Immature natural killer cell (primary cell): ENCODE data around the gene ZNF821. TPM values are rescaled to one million over a fixed set of nuclear protein-coding genes. Genes with fewer than 3 reads are reported as not detected.
A peak's percentile ranks its signal among the peaks of the same experiment; 100 is the strongest.
"Not testable (repeated sequence)": the region's sequence is repeated elsewhere in the genome, so short reads cannot be mapped to it uniquely, and the experiment has no call there.

Experiments
- DNase-seq, 3 donors: peaks; one replicate each; pipeline ENCODE4 v3.0.0; 2022; ENCODE audit warnings: mixed read lengths in 1 of 3
- H3K27ac Mint-ChIP-seq, 6 donors: one replicate each; pipeline ENCODE4 v1.8.0; 2020; ENCODE audit warnings: mixed read lengths in 6 of 6, mild to moderate bottlenecking in 5 of 6, inconsistent platforms in 4 of 6, moderate library complexity in 3 of 6
- H3K27me3 Mint-ChIP-seq, 3 donors: one replicate each; pipeline ENCODE4 v1.8.0; 2020 to 2021; ENCODE audit warnings: low read depth in 3 of 3, mild to moderate bottlenecking in 3 of 3, mixed read lengths in 3 of 3, moderate library complexity in 3 of 3, inconsistent platforms in 1 of 3
- H3K36me3 Mint-ChIP-seq, 3 donors: one replicate each; pipeline ENCODE4 v1.8.0; 2020; ENCODE audit warnings: mixed read lengths in 3 of 3, inconsistent platforms in 2 of 3, mild to moderate bottlenecking in 2 of 3
- H3K4me1 Mint-ChIP-seq, 2 donors: one replicate each; pipeline ENCODE4 v1.8.0; 2020; ENCODE audit warnings: inconsistent platforms in 2 of 2, mild to moderate bottlenecking in 2 of 2, mixed read lengths in 2 of 2, moderate library complexity in 1 of 2
- H3K4me3 Mint-ChIP-seq, 5 donors: one replicate each; pipeline ENCODE4 v1.8.0; 2020; ENCODE audit warnings: mild to moderate bottlenecking in 5 of 5, mixed read lengths in 5 of 5, inconsistent platforms in 3 of 5, moderate library complexity in 3 of 5
- H3K9me3 Mint-ChIP-seq, 6 donors: one replicate each; pipeline ENCODE4 v1.8.0; 2020; ENCODE audit warnings: mild to moderate bottlenecking in 6 of 6, mixed read lengths in 6 of 6, inconsistent platforms in 4 of 6, moderate library complexity in 3 of 6
- polyA plus RNA-seq, 3 donors: library from polyadenylated mRNA; unstranded; fragments of 300-500 nt; fragmentation: Illumina TruSeq; gene quantifications; one replicate each; pipeline ENCODE4 v1.2.3, GENCODE V29; 2021

Gene ZNF821
- polyA plus RNA-seq, 3 donors from 2014 or later = 9.3 to 12.6 (median 12.2) TPM

- no peak overlapping the region for H3K27ac Mint-ChIP-seq
- no peak overlapping the region for H3K4me3 Mint-ChIP-seq
- H3K27me3 Mint-ChIP-seq = peaks cover 0 to 2% (median 0%) of the 10 kb centered on the region in 3 donors
- DNase-seq = no peak
- peaks cover 10 to 26% (median 18%) of the 10 kb centered on the region in 3 donors for H3K36me3 Mint-ChIP-seq
- H3K4me1 Mint-ChIP-seq = peaks cover 0 to 2% of the 10 kb centered on the region in 2 donors
- H3K9me3 Mint-ChIP-seq = no peaks in the 10 kb centered on the region
These were observed 14.9 kb downstream of the ZNF821 start for GRCh38 chr16:71869089-71869488.

GRCh38 chr16:71867939-71868338 lies 16.0 kb downstream of the ZNF821 start:
- peaks cover 0 to 2% of the 10 kb centered on the region in 2 donors for H3K4me1 Mint-ChIP-seq
- DNase-seq = no peak
- H3K9me3 Mint-ChIP-seq = no peaks in the 10 kb centered on the region
- H3K27me3 Mint-ChIP-seq = peaks cover 0 to 2% (median 0%) of the 10 kb centered on the region in 3 donors
- H3K36me3 Mint-ChIP-seq = peaks cover 10 to 26% (median 18%) of the 10 kb centered on the region in 3 donors
- no peak overlapping the region for H3K4me3 Mint-ChIP-seq
- no peak overlapping the region for H3K27ac Mint-ChIP-seq

DNA sequence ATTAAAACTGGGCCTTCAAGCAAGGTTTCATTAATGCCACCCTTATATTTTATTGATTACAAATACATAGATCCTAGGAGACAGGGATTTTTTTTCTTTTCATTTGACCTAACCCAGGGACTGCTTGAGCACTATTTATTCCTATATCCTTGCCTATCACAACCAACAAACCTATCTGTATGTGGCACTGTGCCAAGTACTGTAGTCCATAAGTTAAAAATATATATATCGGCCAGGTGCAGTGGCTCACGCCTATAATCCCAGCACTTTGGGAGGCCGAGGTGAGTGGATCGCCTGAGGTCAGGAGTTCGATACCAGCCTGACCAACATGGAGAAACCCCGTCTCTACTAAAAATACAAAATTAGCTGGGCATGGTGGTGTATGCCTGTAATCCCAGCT lies 16.8 kb downstream of the ZNF821 start:
- not testable (repeated sequence) for H3K4me1 Mint-ChIP-seq, H3K27me3 Mint-ChIP-seq, H3K9me3 Mint-ChIP-seq, H3K27ac Mint-ChIP-seq, DNase-seq, H3K4me3 Mint-ChIP-seq
- peaks cover 10 to 26% (median 18%) of the 10 kb centered on the region in 3 donors for H3K36me3 Mint-ChIP-seq

GRCh38 chr16:71865173-71865863 lies 18.7 kb downstream of the ZNF821 start:
- H3K4me1 Mint-ChIP-seq = peaks cover 0 to 2% of the 10 kb centered on the region in 2 donors
- H3K9me3 Mint-ChIP-seq = no peaks in the 10 kb centered on the region
- no peak for DNase-seq
- peaks cover 5 to 22% (median 18%) of the 10 kb centered on the region in 3 donors for H3K36me3 Mint-ChIP-seq
- H3K27ac Mint-ChIP-seq = peak overlapping the region in 2 of 6 donors; percentile 0 to 25
- no peak overlapping the region for H3K4me3 Mint-ChIP-seq
- H3K27me3 Mint-ChIP-seq = no peaks in the 10 kb centered on the region

DNA sequence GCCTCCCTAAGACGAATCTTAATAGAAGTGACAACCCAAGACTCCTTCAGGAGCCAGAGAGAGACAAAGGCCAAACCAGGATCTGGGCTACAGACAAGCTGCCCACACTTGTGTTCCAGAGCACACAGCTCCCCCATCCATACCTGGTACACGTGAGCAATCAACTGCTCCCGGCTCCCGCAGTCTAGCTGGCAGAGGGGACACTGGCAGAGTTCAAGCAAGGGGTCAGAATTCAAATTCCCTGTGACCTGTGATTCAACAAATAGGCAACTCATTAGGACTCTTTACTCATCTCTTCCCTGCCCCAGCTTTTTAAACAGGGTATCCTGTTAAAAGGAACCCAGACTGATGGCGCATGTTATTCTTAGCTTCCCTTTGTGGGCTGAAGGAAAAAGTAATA lies 20.0 kb downstream of the ZNF821 start:
- peaks cover 2 to 5% of the 10 kb centered on the region in 2 donors for H3K4me1 Mint-ChIP-seq

DNA sequence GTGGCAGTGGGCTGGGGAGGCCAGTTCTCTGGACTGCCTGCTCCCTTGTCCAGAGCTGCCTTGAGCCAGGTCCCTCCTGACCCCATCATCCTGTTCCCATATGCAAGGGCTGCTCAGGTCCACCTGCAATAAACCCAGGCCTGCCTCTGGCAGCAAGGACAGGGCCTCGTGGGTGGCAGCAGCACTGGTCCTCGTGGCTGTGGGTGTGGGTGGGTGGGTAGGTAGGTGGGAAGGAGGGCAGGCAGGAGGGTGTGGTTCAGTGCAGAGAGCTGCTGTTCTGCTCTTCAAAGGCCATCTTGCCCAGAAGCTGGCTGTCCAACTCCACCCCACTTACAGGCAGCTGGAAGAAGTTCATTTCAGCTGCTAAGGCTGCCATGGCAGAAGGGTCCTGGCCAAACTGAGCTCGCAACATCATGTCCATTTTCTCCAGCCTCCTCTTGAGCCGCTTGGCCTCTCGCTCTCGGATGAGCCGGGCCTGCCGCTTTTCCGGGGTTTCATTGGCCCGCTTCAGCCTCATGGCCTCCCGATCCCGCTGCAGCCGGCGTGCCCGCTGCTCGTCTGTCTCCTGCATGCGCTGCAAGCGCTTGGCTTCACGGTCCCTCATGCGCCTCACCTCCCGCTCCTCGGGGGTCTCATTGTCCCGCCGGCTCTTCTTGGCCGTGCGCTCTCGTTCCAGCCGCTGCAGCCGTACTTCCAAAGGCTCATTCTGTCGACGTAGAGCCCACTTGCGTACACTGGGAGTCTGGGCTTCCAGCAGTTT lies 24.0 kb downstream of the ZNF821 start:
- Mint-ChIP-seq H3K4me3 (no peak overlapping the region), H3K27me3 (peaks cover 0 to under 1% (median under 1%) of the 10 kb centered on the region in 3 donors), H3K27ac (peak overlapping the region in 2 of 6 donors; percentile 30 to 65), H3K9me3 (no peaks in the 10 kb centered on the region), H3K4me1 (peaks cover 24 to 35% of the 10 kb centered on the region in 2 donors), H3K36me3 (peaks cover 0 to 9% (median 3%) of the 10 kb centered on the region in 3 donors)
- no peak for DNase-seq

More for the DNA sequence above, 20.0 kb downstream of the ZNF821 start:
- Mint-ChIP-seq H3K9me3 (no peaks in the 10 kb centered on the region), H3K27me3 (no peaks in the 10 kb centered on the region), H3K4me3 (no peak overlapping the region), H3K36me3 (peaks cover 5 to 20% (median 17%) of the 10 kb centered on the region in 3 donors), H3K27ac (no peak overlapping the region)
- DNase-seq = no peak

DNA sequence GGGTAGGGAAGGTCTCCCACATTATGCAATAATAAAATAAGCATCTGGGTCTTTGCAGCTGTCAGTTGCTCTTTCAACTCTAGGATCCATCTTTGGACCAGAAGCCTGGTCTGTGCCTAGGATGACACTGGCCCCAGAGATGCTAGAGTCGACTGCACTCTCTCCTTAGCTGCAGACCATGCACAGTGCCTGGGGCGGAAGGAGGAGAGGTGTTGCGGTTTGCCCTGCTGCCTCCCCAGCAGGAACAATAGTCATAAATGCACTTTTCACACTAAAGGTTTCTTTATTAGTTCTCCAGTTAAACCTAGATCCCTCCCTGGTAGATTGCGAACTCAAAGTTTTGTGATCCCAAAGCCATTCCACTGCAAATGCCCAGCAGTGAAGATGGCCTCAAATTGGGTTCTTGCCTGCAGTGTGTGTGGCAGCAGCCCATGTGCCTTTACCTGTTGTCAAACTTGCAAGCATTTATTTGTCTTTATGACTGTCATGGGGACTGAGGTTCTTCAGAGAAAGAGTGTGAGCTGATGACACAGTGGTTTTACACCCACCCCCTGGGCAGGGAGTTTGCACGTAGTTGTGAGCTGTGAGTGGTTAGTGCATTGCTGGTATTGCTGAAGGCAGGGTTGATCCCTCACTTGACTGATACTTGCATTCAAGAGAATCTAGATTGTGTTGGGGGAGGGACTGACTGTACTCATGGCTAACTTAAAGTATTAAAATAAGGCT lies 27.9 kb downstream of the ZNF821 start:
- peaks cover 32 to 52% of the 10 kb centered on the region in 2 donors for H3K4me1 Mint-ChIP-seq
- peaks cover 0 to 7% (median 0%) of the 10 kb centered on the region in 3 donors for H3K36me3 Mint-ChIP-seq
- no peaks in the 10 kb centered on the region for H3K9me3 Mint-ChIP-seq
- H3K4me3 Mint-ChIP-seq = peak overlapping the region in 4 of 5 donors; percentile 21 to 77 (median 62)
- H3K27me3 Mint-ChIP-seq = peaks cover under 1 to 6% (median 2%) of the 10 kb centered on the region in 3 donors
- DNase-seq = peak; percentile 32 to 66 (median 45)
- H3K27ac Mint-ChIP-seq = peak overlapping the region; percentile 85 to 94 (median 93)

DNA sequence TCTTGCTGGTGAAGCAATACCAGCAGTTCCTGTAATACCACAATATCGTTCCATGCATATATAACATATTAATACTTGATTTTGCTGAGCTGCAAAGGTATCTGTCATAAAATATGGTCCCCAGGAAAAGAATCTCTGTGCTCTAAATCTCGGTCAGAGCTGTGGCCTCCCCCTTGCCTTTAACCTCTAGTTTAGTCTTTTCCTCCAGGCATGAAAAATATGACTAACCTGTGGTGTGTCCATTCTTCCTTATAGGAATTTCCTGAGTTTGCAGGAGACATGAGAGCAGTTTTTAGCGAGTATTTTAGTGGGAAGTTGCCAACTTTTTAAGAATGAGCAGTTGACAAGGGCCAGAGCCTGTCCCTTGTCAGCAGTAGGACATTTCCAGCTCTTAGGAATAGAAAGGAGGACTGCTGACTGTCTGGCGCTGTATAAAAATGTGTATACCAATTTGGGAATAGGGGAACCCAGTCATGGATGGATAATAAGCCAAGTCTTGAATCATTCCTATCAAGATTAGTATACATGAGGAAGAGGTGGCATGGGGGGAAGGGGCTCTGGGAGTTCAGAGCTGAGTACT lies 29.5 kb downstream of the ZNF821 start:
- H3K9me3 Mint-ChIP-seq = no peaks in the 10 kb centered on the region
- DNase-seq = no peak
- peak overlapping the region; percentile 6 to 94 (median 70) for H3K27ac Mint-ChIP-seq
- H3K36me3 Mint-ChIP-seq = peaks cover 0 to 15% (median 7%) of the 10 kb centered on the region in 3 donors
- H3K4me1 Mint-ChIP-seq = peaks cover 32 to 52% of the 10 kb centered on the region in 2 donors
- H3K27me3 Mint-ChIP-seq = peaks cover 2 to 6% (median 4%) of the 10 kb centered on the region in 3 donors
- no peak overlapping the region for H3K4me3 Mint-ChIP-seq

DNA sequence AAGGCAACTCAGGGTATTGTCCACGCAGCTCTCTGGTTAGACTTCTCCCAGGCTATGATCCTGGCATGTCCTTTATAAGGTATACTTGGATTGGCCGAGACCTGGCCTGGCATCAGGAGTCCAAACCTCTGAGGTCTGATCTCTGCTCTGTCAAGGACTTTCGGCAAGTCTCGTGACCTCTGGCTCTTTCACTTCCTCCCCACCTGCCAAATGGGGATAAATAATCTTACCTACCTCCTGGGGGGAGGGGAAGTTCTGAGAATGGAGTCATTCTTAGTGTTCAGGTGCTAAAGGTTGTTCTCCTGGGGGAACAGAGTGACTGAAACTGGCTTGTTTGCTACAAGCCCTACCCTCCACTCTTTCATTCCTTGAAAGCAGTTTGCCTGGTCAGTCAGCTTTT lies 30.6 kb downstream of the ZNF821 start:
- H3K27me3 Mint-ChIP-seq = peaks cover 2 to 9% (median 4%) of the 10 kb centered on the region in 3 donors
- H3K4me1 Mint-ChIP-seq = peaks cover 37 to 48% of the 10 kb centered on the region in 2 donors
- no peak for DNase-seq
- H3K36me3 Mint-ChIP-seq = peaks cover 4 to 14% (median 10%) of the 10 kb centered on the region in 3 donors
- no peak overlapping the region for H3K4me3 Mint-ChIP-seq
- H3K9me3 Mint-ChIP-seq = no peaks in the 10 kb centered on the region
- H3K27ac Mint-ChIP-seq = peak overlapping the region in 3 of 6 donors; percentile 11 to 53 (median 29)

GRCh38 chr16:71852561-71852960 lies 31.4 kb downstream of the ZNF821 start:
- peaks cover 8 to 19% (median 16%) of the 10 kb centered on the region in 3 donors for H3K36me3 Mint-ChIP-seq
- H3K27ac Mint-ChIP-seq = peak overlapping the region in 2 of 6 donors; percentile 40 to 71
- DNase-seq = no peak
- H3K27me3 Mint-ChIP-seq = peaks cover 2 to 11% (median 4%) of the 10 kb centered on the region in 3 donors
- no peaks in the 10 kb centered on the region for H3K9me3 Mint-ChIP-seq
- H3K4me1 Mint-ChIP-seq = peaks cover 45 to 55% of the 10 kb centered on the region in 2 donors
- no peak overlapping the region for H3K4me3 Mint-ChIP-seq

DNA sequence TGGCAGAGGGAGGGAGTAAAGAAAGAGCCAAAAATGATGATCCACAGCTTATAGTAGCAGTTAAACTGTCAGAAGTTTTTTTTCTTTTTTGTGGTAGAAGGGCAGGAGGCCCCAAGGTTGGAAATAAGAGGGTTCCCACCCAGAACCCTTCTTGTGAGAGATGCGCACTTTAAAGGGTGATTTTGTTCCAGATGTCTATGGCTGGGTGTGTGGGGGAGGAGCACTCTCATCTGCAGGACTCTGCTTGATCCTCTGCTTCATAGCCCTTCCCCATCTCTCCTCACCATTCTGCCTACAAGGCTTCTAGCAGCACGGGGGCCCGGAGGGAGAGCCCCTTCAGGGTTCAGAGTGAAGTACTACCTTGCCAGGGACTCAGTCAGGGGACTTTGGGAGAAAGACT lies 31.8 kb downstream of the ZNF821 start:
- Mint-ChIP-seq H3K9me3 (no peaks in the 10 kb centered on the region), H3K4me1 (peaks cover 46 to 55% of the 10 kb centered on the region in 2 donors), H3K4me3 (no peak overlapping the region), H3K27ac (peak overlapping the region in 1 of 6 donors; percentile 30), H3K36me3 (peaks cover 8 to 19% (median 16%) of the 10 kb centered on the region in 3 donors), H3K27me3 (peaks cover 2 to 12% (median 4%) of the 10 kb centered on the region in 3 donors)
- no peak for DNase-seq

DNA sequence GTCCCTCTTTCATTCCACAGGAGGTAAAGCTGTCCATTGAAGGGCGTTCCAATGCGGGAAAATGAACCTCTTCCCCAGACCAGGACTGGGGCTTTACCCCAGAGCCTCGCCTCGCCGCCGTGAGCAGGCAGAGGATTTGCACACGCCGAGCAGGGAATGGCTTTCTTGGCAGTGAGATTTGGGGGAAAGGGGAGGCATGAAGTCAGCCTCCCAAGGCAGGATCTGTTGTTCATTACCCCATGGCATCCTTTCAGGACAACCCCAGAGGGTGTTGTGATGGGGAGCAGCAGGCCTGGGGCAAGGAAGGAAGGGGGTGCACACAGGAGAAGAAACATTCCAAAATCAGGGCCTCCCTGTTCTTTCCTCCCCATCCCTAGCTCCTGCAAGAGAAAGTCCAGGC lies 32.2 kb downstream of the ZNF821 start:
- Mint-ChIP-seq H3K4me1 (peaks cover 47 to 55% of the 10 kb centered on the region in 2 donors), H3K27me3 (peaks cover 4 to 12% (median 4%) of the 10 kb centered on the region in 3 donors), H3K27ac (peak overlapping the region in 1 of 6 donors; percentile 30), H3K4me3 (no peak overlapping the region), H3K9me3 (no peaks in the 10 kb centered on the region), H3K36me3 (peaks cover 8 to 19% (median 16%) of the 10 kb centered on the region in 3 donors)
- DNase-seq = no peak

DNA sequence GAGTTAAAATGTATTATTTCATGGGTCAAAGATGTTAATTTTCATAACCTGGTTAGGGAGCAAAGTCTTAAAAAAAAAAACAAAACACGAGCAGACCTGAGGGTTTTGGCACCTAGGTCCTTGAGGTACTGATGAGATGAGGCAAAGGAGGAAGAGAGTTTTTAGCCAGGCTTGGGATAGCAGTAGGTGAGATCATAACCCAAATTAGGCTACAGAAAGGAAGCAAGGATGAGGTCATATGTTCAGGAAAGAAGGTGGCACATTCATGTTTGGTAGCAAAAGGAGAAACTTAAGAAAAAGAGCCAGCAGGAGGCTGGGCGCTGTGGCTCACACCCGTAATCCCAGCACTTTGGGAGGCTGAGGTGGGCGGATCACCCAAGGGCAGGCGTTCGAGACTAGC lies 35.4 kb downstream of the ZNF821 start:
- Mint-ChIP-seq H3K27ac (no peak overlapping the region), H3K27me3 (peaks cover 9 to 19% (median 9%) of the 10 kb centered on the region in 3 donors), H3K36me3 (peaks cover 8 to 19% (median 16%) of the 10 kb centered on the region in 3 donors), H3K9me3 (no peaks in the 10 kb centered on the region), H3K4me1 (peaks cover 37 to 39% of the 10 kb centered on the region in 2 donors), H3K4me3 (no peak overlapping the region)
- DNase-seq = no peak
